Right lobe of liver (tissue), 4 donors: ENCODE results near the gene RPRD1B.

Experiments
- CTCF ChIP-seq, 4 donors: fragments of 200-600 bp in 3 of 4; fragments of 450-650 bp in 1 of 4; IDR thresholded peaks; one replicate each; pipeline versions ENCODE4 v1.5.1 to v1.8.0; 2016 to 2022; ENCODE audit warnings: antibody characterized with exemption in 4 of 4, mild to moderate bottlenecking in 2 of 4
- POLR2A ChIP-seq: fragments of 450-650 bp; IDR thresholded peaks from one replicate; pipeline ENCODE4 v1.6.1; 2017; ENCODE audit warnings: antibody characterized with exemption, mild to moderate bottlenecking
- donor health status: DM: no; HTN: no; CAD: no.
- donor health status: DM: no; HTN: no; CAD: no.
- donor health status: DM: no; HTN: yes; CAD: no.

DNA sequence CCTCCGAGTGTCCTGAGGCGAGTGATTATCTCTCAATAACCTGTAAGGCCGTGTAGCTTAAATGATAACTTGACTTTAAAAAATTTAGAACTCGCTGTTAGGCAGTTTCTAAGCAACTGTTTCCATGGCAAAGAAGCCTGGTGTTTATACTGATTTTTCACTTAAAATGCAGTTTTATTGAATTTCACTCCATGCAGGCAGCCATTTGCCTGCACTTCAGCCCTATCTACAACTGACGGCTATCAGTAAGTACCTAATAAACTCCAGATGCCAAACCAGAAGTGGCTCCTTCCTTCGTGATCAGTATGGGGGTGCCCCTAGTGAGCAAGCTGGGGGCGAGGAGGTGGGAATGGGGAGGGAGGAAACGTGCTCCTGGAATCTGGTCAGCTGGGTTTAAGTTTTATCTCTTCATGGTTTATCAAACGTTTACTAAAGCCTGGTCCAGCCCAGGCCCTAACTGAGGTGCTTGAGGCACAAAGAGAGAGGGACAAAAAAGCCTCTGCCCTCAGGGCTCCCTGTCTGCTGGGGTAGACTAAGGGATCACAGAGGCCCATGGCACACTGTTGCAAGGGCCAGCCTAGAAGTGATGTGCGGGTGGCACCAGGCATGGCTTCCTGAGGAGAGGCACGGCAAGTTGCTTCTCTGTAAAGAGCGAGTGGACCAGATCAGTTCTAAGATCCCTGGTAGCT lies 45.8 kb upstream of the RPRD1B start:
- TF ChIP-seq CTCF (IDR thresholded peaks at IDR 0.05) (no peak), POLR2A (no peak)
